K562 (cell line): ENCODE results near the gene ADGRL3. TPM values are rescaled to one million over a fixed set of nuclear protein-coding genes. Genes with fewer than 3 reads are reported as not detected.

ENCODE experiments used
- ATAC-seq: fragments of 200-7000 bp; cut with Tn5 transposase; 3 replicates; pipeline ENCODE4 v1.9.1; 2020; ENCODE audit warnings: moderate library complexity
- BruUV-seq: library from RNA; stranded (reverse); fragments of 400-500 nt; replicated peaks from 2 replicates; lab custom pipeline; 2021; lab: Mats Ljungman, UMichigan
- CTCF ChIA-PET: fragments of 300-600 bp; formaldehyde crosslinking; extraction: SDS; loops from one replicate; lab custom pipeline; 2021; ENCODE audit warnings: low intra/inter-chr PET ratio; lab: Yijun Ruan, JAX
- POLR2A ChIA-PET: fragments of 300-600, 350-650 bp; sonication (Branson Sonifier 250); formaldehyde crosslinking; extraction: SDS; loops from one replicate; lab custom pipeline; 2021; ENCODE audit warnings: antibody characterized with exemption, inconsistent platforms; lab: Yijun Ruan, JAX
- DNase-seq, 4 experiments: peaks; one replicate each; pipeline versions ENCODE4 v3.0.0 to v3.0.0-alpha.2; 2011 to 2018; ENCODE audit warnings: low spot score in 3 of 4, mixed read lengths in 3 of 4; ENCODE audit errors: extremely low read depth in 1 of 4
- FAIRE-seq: peaks from 2 replicates; lab custom pipeline; 2011; peaks lifted over from hg19 to GRCh38; lab: Jason Lieb, UNC
- H2AFZ ChIP-seq: 2 replicates; pipeline ENCODE4 v1.6.0; 2011; ENCODE audit warnings: low read depth, low read length, control low read depth, inconsistent platforms
- H3K27ac ChIP-seq: fragments of 200-600 bp; 3 replicates; pipeline ENCODE4 v1.8.0; 2011; ENCODE audit warnings: low read depth, mild to moderate bottlenecking, control low read depth, inconsistent platforms, low read length, moderate library complexity, mixed read lengths; ENCODE audit errors: extremely low read depth
- H3K27me3 ChIP-seq, 2 experiments: fragments of 300-600 bp in 1 of 2; 2 replicates in 1 of 2; 3 replicates in 1 of 2; pipeline versions ENCODE4 v1.6.0 to v1.8.0; 2011; ENCODE audit warnings: inconsistent platforms in 2 of 2, low read length in 2 of 2, mild to moderate bottlenecking in 1 of 2, mixed read lengths in 1 of 2, moderate library complexity in 1 of 2; ENCODE audit not compliant: control insufficient read depth in 2 of 2, insufficient read depth in 2 of 2
- H3K36me3 ChIP-seq: fragments of 300-600 bp; 3 replicates; pipeline ENCODE4 v1.8.0; 2011; ENCODE audit warnings: mild to moderate bottlenecking, low read length, inconsistent platforms; ENCODE audit not compliant: control insufficient read depth, insufficient read depth
- H3K4me1 ChIP-seq, 2 experiments: fragments of 200-600 bp in 1 of 2; replicated peaks in 1 of 2; 2 replicates in 1 of 2; 3 replicates in 1 of 2; pipeline versions ENCODE4 v1.5.1 to v1.8.0; 2011; ENCODE audit warnings: inconsistent platforms in 2 of 2, low read length in 2 of 2, mild to moderate bottlenecking in 1 of 2, mixed read lengths in 1 of 2, moderate library complexity in 1 of 2; ENCODE audit not compliant: control insufficient read depth in 2 of 2, insufficient read depth in 2 of 2
- H3K4me2 ChIP-seq: 2 replicates; pipeline ENCODE4 v1.6.1; 2011; ENCODE audit warnings: low read length, control low read depth, inconsistent platforms, mixed read lengths; ENCODE audit not compliant: insufficient read depth
- H3K4me3 ChIP-seq: fragments of 200-600 bp; sonication (generic), shearing (Covaris generic); 2 replicates; pipeline ENCODE4 v1.5.1; 2016; ENCODE audit warnings: control low read depth, inconsistent platforms
- H3K79me2 ChIP-seq: fragments of 200-600 bp; 3 replicates; pipeline ENCODE4 v1.8.0; 2011; ENCODE audit warnings: low read length, inconsistent platforms; ENCODE audit not compliant: control insufficient read depth, insufficient read depth
- H3K9ac ChIP-seq, 2 experiments: 2 replicates each; pipeline versions ENCODE4 v1.6.0 to v1.6.1; 2011; ENCODE audit warnings: low read depth in 2 of 2, low read length in 2 of 2, control low read depth in 1 of 2, inconsistent platforms in 1 of 2, mild to moderate bottlenecking in 1 of 2, mixed read lengths in 1 of 2; ENCODE audit not compliant: insufficient read depth in 1 of 2
- H3K9me1 ChIP-seq: one replicate; pipeline ENCODE4 v1.6.0; 2011; ENCODE audit warnings: inconsistent platforms, mild to moderate bottlenecking, low read length, moderate library complexity; ENCODE audit not compliant: control insufficient read depth, insufficient read depth
- H3K9me3 ChIP-seq: replicated peaks from 2 replicates; pipeline ENCODE4 v1.5.1; 2011; ENCODE audit warnings: low read depth, low read length, inconsistent platforms; ENCODE audit not compliant: control insufficient read depth, insufficient read depth
- H4K20me1 ChIP-seq: replicated peaks from 2 replicates; pipeline ENCODE4 v1.6.1; 2011; ENCODE audit warnings: low read length, inconsistent platforms, mixed read lengths; ENCODE audit not compliant: control insufficient read depth, insufficient read depth
- BCL6 ChIP-seq: fragments of 250-450 bp; sonication (Bioruptor Pico); IDR thresholded peaks from 2 replicates; pipeline ENCODE4 v1.4.0; 2020
- BCLAF1 ChIP-seq, 2 experiments: fragments of 450-650 bp in 1 of 2; IDR thresholded peaks; 2 replicates each; pipeline ENCODE4 v1.6.1; 2011 to 2017; ENCODE audit warnings: low read depth in 2 of 2, antibody characterized with exemption in 1 of 2, borderline replicate concordance in 1 of 2, low read length in 1 of 2, mild to moderate bottlenecking in 1 of 2, mixed read lengths in 1 of 2; ENCODE audit not compliant: control insufficient read depth in 1 of 2
- BCOR ChIP-seq: fragments of 450-650 bp; IDR thresholded peaks from 2 replicates; pipeline ENCODE4 v1.6.1; 2016
- CBFA2T3 ChIP-seq: fragments of 450-650 bp; IDR thresholded peaks from 2 replicates; pipeline ENCODE4 v1.6.1; 2017
- DDX20 ChIP-seq: fragments of 450-650 bp; IDR thresholded peaks from 2 replicates; pipeline ENCODE4 v1.6.1; 2016; ENCODE audit warnings: missing genetic modification characterization, low read depth, mild to moderate bottlenecking, missing compliant biosample characterization, moderate library complexity
- ELF4 ChIP-seq: fragments of 450-650 bp; formaldehyde crosslinking; IDR thresholded peaks from 2 replicates; pipeline ENCODE4 v1.4.0; 2022; ENCODE audit warnings: missing genetic modification characterization
- EP300 ChIP-seq: IDR thresholded peaks from 2 replicates; pipeline ENCODE4 v1.6.1; 2012; ENCODE audit warnings: low read length, improper control_type of control experiment
- MXD1 ChIP-seq: fragments of 250-450 bp; sonication (Bioruptor Pico); IDR thresholded peaks from 2 replicates; pipeline ENCODE4 v1.8.0; 2021; ENCODE audit warnings: borderline replicate concordance, mild to moderate bottlenecking, moderate library complexity; ENCODE audit not compliant: poor library complexity, severe bottlenecking
- MYC ChIP-seq, 2 experiments: fragments of 250-450 bp in 1 of 2; sonication (Bioruptor Pico) in 1 of 2; IDR thresholded peaks; 2 replicates each; pipeline versions ENCODE4 v1.5.1 to v1.6.1; 2012 to 2021; ENCODE audit warnings: low read depth in 2 of 2, borderline replicate concordance in 1 of 2, improper control_type of control experiment in 1 of 2, low read length in 1 of 2, mild to moderate bottlenecking in 1 of 2, moderate library complexity in 1 of 2
- POLR2B ChIP-seq: fragments of 450-650 bp; IDR thresholded peaks from 2 replicates; pipeline ENCODE4 v1.6.1; 2018; ENCODE audit warnings: low read depth; ENCODE audit not compliant: partially characterized antibody
- POLR3A ChIP-seq: IDR thresholded peaks from 2 replicates; pipeline ENCODE4 v1.6.1; 2011; ENCODE audit warnings: borderline replicate concordance, mild to moderate bottlenecking, moderate library complexity; ENCODE audit not compliant: insufficient read length, insufficient read depth; ENCODE audit errors: extremely low read depth
- RBM15 ChIP-seq: fragments of 200-400 bp; formaldehyde crosslinking; IDR thresholded peaks from 2 replicates; pipeline ENCODE4 v1.6.1; 2018; ENCODE audit warnings: mild to moderate bottlenecking, low read length, moderate library complexity; ENCODE audit not compliant: insufficient read depth
- THRA ChIP-seq: fragments of 450-650 bp; IDR thresholded peaks from 2 replicates; pipeline ENCODE4 v1.6.1; 2017; ENCODE audit warnings: mild to moderate bottlenecking, moderate library complexity
- ZBTB1 ChIP-seq: sonication (generic); formaldehyde crosslinking; IDR thresholded peaks from 2 replicates; pipeline ENCODE4 v1.8.1; 2023; ENCODE audit warnings: missing genetic modification reagents, low read depth, mild to moderate bottlenecking, borderline replicate concordance
- ZNF408 ChIP-seq: fragments of 250-450 bp; sonication (Bioruptor Pico); IDR thresholded peaks from 2 replicates; pipeline ENCODE4 v1.4.0; 2020; ENCODE audit warnings: low read depth, mild to moderate bottlenecking, moderate library complexity
- ZNF695 ChIP-seq: fragments of 450-650 bp; formaldehyde crosslinking; IDR thresholded peaks from 2 replicates; pipeline ENCODE4 v1.4.0; 2020; ENCODE audit warnings: mild to moderate bottlenecking, moderate library complexity
- WGBS: fragments of 100-300 bp; shearing (Covaris generic); methylation state at CpG from one replicate; pipeline ENCODE4 v1.1.6; 2016; ENCODE audit warnings: low coverage, mixed read lengths; ENCODE audit not compliant: insufficient coverage; ENCODE audit errors: missing lambda C conversion rate; 5-methylcytosine and 5-hydroxymethylcytosine counted together
- in situ Hi-C: fragments of 300-500 bp; cut with MboI; formaldehyde crosslinking; loops from 4 replicates; pipeline ENCODE4 v1.15.0; 2018; ENCODE audit warnings: inconsistent platforms, mixed read lengths
- intact Hi-C: fragments of 100-400 bp; cut with micrococcal nuclease; formaldehyde crosslinking; loops from 2 replicates; pipeline ENCODE4 v1.14.2; 2022
- polyA plus RNA-seq, 8 experiments: library from polyadenylated mRNA; depleted of rRNA in 4 of 8; stranded (reverse) in 5 of 8; unstranded in 3 of 8; fragments of >200 nt; fragmentation: Nextera tagmentation in 2 of 8; fragmentation: Illumina TruSeq in 1 of 8; extraction: Ambion mirVana in 2 of 8; extraction: Trizol in 1 of 8; gene quantifications; 2 replicates each; pipeline versions ENCODE4 v1.2.1 to v1.2.3, GENCODE V29; 2011 to 2014; ENCODE audit warnings: inconsistent platforms in 1 of 8, missing spikeins in 1 of 8
- total RNA-seq, 7 experiments: library from RNA; depleted of rRNA in 6 of 7; stranded (reverse); fragments of >200 nt in 6 of 7; fragmentation: Illumina TruSeq in 2 of 7; extraction: Trizol in 2 of 7; gene quantifications; 2 replicates each; pipeline versions ENCODE4 v1.2.1 to v1.2.3, GENCODE V29; 2011 to 2021; ENCODE audit warnings: low replicate concordance in 1 of 7

ADGRL3 gene
- total and polyA plus RNA-seq, 9 of the 15 experiments (the other 6 are each of a cell fraction or from before 2014, with no cell fraction given), result 0.03 to 0.14 (median 0.04) TPM; not detected in 2

GRCh38 chr4:61493041-61493440, 292.9 kb downstream of the ADGRL3 start:
- H3K36me3 ChIP-seq, result no peaks in the 10 kb centered on the region
- H3K79me2 ChIP-seq, result no peaks in the 10 kb centered on the region
- POLR2A ChIA-PET, result no interaction called here
- no peak overlapping the region for H2AFZ ChIP-seq
- in situ Hi-C loops, result no loop called here
- H3K9me3 ChIP-seq, result no peaks in the 10 kb centered on the region
- CTCF ChIA-PET, result no interaction called here
- no peaks in the 10 kb centered on the region for H3K4me1 ChIP-seq
- H3K27ac ChIP-seq, result no peak overlapping the region
- no peak for ATAC-seq
- no peaks in the 10 kb centered on the region for H3K9me1 ChIP-seq
- no peak overlapping the region for H3K9ac ChIP-seq
- no peak for TF ChIP-seq DDX20 (tag)
- no peak for TF ChIP-seq BCOR
- no peak for TF ChIP-seq ZNF695 (CRISPR knock-in tag)
- no peak for TF ChIP-seq CBFA2T3
- no peak for TF ChIP-seq MXD1 (CRISPR knock-in tag)
- no peak for TF ChIP-seq POLR3A
- no peak for TF ChIP-seq EP300
- no peak for TF ChIP-seq THRA
- TF ChIP-seq MYC (IDR thresholded peaks at IDR 0.05; ENCODE audit: low read depth, low read length), result no peak
- TF ChIP-seq MYC (CRISPR knock-in tag; IDR thresholded peaks at IDR 0.05; ENCODE audit: borderline replicate concordance, low read depth), result no peak
- TF ChIP-seq BCLAF1 (IDR thresholded peaks at IDR 0.05; ENCODE audit: borderline replicate concordance in 1 of 2, control insufficient read depth in 1 of 2, low read depth in 2 of 2, low read length in 1 of 2), result no peak
- TF ChIP-seq ZNF408 (CRISPR knock-in tag), result no peak
- TF ChIP-seq ZBTB1 (CRISPR knock-in tag), result no peak
- TF ChIP-seq RBM15, result no peak
- TF ChIP-seq POLR2B, result no peak
- no peak for TF ChIP-seq BCL6 (CRISPR knock-in tag)
- TF ChIP-seq ELF4, result no peak
- TF ChIP-seq, all 486 proteins: peak for 0
- FAIRE-seq, result no peak
- no TSS peak for BruUV-seq
- intact Hi-C loops, result no loop called here
- 0% methylated on average over 4 of the region's 4 CpGs for WGBS
- no peak overlapping the region for H3K4me2 ChIP-seq
- H4K20me1 ChIP-seq, result no peaks in the 10 kb centered on the region
- no peaks in the 10 kb centered on the region for H3K27me3 ChIP-seq
- no peak for DNase-seq
- H3K4me3 ChIP-seq, result no peak overlapping the region
